ENCODE results near the gene SERTAD4.

DNA sequence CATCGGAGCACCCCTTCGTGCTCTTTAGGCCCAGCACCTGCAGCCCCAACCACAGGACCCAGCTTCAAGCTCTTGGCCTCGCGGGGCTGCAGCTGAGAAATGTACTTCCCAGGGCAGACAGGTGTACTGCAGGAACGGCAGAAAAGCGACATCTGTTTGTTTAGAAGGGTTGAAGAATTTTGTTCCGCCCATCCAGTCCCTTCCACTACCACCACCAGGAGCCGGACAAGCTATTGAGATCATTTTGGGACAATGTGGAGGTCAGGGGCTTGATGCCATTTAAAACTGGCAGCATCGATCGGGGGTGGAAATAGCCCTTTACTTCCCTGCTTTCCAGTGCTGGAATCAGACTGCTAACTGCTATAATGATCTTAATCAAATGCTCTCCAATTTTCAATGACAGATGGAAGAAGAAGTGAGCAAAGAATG lies 1.7 kb downstream of the SERTAD4 start:
- TF ChIP-seq, protein P1, sequence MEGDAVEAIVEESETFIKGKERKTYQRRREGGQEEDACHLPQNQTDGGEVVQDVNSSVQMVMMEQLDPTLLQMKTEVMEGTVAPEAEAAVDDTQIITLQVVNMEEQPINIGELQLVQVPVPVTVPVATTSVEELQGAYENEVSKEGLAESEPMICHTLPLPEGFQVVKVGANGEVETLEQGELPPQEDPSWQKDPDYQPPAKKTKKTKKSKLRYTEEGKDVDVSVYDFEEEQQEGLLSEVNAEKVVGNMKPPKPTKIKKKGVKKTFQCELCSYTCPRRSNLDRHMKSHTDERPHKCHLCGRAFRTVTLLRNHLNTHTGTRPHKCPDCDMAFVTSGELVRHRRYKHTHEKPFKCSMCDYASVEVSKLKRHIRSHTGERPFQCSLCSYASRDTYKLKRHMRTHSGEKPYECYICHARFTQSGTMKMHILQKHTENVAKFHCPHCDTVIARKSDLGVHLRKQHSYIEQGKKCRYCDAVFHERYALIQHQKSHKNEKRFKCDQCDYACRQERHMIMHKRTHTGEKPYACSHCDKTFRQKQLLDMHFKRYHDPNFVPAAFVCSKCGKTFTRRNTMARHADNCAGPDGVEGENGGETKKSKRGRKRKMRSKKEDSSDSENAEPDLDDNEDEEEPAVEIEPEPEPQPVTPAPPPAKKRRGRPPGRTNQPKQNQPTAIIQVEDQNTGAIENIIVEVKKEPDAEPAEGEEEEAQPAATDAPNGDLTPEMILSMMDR (IDR thresholded peaks at IDR 0.05; ENCODE audit: low read depth, low read length, missing input control) = no peak
- TF ChIP-seq, protein P2, sequence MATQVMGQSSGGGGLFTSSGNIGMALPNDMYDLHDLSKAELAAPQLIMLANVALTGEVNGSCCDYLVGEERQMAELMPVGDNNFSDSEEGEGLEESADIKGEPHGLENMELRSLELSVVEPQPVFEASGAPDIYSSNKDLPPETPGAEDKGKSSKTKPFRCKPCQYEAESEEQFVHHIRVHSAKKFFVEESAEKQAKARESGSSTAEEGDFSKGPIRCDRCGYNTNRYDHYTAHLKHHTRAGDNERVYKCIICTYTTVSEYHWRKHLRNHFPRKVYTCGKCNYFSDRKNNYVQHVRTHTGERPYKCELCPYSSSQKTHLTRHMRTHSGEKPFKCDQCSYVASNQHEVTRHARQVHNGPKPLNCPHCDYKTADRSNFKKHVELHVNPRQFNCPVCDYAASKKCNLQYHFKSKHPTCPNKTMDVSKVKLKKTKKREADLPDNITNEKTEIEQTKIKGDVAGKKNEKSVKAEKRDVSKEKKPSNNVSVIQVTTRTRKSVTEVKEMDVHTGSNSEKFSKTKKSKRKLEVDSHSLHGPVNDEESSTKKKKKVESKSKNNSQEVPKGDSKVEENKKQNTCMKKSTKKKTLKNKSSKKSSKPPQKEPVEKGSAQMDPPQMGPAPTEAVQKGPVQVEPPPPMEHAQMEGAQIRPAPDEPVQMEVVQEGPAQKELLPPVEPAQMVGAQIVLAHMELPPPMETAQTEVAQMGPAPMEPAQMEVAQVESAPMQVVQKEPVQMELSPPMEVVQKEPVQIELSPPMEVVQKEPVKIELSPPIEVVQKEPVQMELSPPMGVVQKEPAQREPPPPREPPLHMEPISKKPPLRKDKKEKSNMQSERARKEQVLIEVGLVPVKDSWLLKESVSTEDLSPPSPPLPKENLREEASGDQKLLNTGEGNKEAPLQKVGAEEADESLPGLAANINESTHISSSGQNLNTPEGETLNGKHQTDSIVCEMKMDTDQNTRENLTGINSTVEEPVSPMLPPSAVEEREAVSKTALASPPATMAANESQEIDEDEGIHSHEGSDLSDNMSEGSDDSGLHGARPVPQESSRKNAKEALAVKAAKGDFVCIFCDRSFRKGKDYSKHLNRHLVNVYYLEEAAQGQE (IDR thresholded peaks at IDR 0.05) = no peak
- TF ChIP-seq JUND (IDR thresholded peaks at IDR 0.05) (no peak), SP1 (IDR thresholded peaks at IDR 0.05) (no peak), RXRA (IDR thresholded peaks at IDR 0.05) (no peak), RAD21 (IDR thresholded peaks at IDR 0.05) (no peak), YY1 (IDR thresholded peaks at IDR 0.05) (no peak), TAF1 (conservative IDR thresholded peaks at IDR 0.05) (no peak)
- TF ChIP-seq, protein P3, sequence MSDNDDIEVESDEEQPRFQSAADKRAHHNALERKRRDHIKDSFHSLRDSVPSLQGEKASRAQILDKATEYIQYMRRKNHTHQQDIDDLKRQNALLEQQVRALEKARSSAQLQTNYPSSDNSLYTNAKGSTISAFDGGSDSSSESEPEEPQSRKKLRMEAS (IDR thresholded peaks at IDR 0.05) = no peak
- TF ChIP-seq, protein P4, sequence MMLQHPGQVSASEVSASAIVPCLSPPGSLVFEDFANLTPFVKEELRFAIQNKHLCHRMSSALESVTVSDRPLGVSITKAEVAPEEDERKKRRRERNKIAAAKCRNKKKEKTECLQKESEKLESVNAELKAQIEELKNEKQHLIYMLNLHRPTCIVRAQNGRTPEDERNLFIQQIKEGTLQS (IDR thresholded peaks at IDR 0.05) = no peak
